DOHH2 (cell line): Measurements from ENCODE around the gene NOC4L.

Experiments
- EZH2phosphoT487 ChIP-seq: fragments of 200-600 bp; sonication (generic); IDR thresholded peaks from 2 replicates; pipeline ENCODE4 v1.6.1; 2017; ENCODE audit warnings: borderline replicate concordance, mild to moderate bottlenecking, antibody characterized with exemption, low read length, moderate library complexity, mixed read lengths
- TF ChIP-seq, protein P1 (sequence below): fragments of 200-600 bp; sonication (generic); IDR thresholded peaks from one replicate; pipeline ENCODE4 v1.5.1; 2014; ENCODE audit warnings: antibody characterized with exemption, mild to moderate bottlenecking, low read depth, low read length; ENCODE audit not compliant: poor library complexity, severe bottlenecking

GRCh38 chr12:132172619-132173018 is 28.4 kb downstream of the NOC4L start:
- TF ChIP-seq, protein P1, sequence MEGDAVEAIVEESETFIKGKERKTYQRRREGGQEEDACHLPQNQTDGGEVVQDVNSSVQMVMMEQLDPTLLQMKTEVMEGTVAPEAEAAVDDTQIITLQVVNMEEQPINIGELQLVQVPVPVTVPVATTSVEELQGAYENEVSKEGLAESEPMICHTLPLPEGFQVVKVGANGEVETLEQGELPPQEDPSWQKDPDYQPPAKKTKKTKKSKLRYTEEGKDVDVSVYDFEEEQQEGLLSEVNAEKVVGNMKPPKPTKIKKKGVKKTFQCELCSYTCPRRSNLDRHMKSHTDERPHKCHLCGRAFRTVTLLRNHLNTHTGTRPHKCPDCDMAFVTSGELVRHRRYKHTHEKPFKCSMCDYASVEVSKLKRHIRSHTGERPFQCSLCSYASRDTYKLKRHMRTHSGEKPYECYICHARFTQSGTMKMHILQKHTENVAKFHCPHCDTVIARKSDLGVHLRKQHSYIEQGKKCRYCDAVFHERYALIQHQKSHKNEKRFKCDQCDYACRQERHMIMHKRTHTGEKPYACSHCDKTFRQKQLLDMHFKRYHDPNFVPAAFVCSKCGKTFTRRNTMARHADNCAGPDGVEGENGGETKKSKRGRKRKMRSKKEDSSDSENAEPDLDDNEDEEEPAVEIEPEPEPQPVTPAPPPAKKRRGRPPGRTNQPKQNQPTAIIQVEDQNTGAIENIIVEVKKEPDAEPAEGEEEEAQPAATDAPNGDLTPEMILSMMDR: no peak
- no peak for TF ChIP-seq EZH2phosphoT487
